Muscle layer of colon (tissue), 2 donors: ENCODE data around the gene FYB1.
A peak's percentile ranks its signal among the peaks of the same experiment; 100 is the strongest.
"Not testable (repeated sequence)": the region's sequence is repeated elsewhere in the genome, so short reads cannot be mapped to it uniquely, and the experiment has no call there.

Experiments
- H3K27ac ChIP-seq: one replicate; pipeline ENCODE4 v1.7.0; 2013; ENCODE audit warnings: low read depth, mild to moderate bottlenecking, low read length, moderate library complexity
- H3K27me3 ChIP-seq, 2 donors: one replicate each; pipeline ENCODE4 v1.7.0; 2013; ENCODE audit warnings: low read length in 2 of 2, mild to moderate bottlenecking in 2 of 2; ENCODE audit not compliant: insufficient read depth in 2 of 2, control insufficient read depth in 1 of 2
- H3K36me3 ChIP-seq: one replicate; pipeline ENCODE4 v1.7.0; 2013; ENCODE audit warnings: mild to moderate bottlenecking, low read length; ENCODE audit not compliant: insufficient read depth
- H3K4me1 ChIP-seq: one replicate; pipeline ENCODE4 v1.7.0; 2013; ENCODE audit warnings: mild to moderate bottlenecking, low read length; ENCODE audit not compliant: insufficient read depth
- H3K4me3 ChIP-seq, 2 donors: one replicate each; pipeline ENCODE4 v1.7.0; 2013; ENCODE audit warnings: low read length in 2 of 2, low read depth in 1 of 2, mild to moderate bottlenecking in 1 of 2, moderate library complexity in 1 of 2
- H3K9ac ChIP-seq: one replicate; pipeline ENCODE4 v1.7.0; 2013; ENCODE audit warnings: low read length
- H3K9me3 ChIP-seq: one replicate; pipeline ENCODE4 v1.7.0; 2013; ENCODE audit warnings: mild to moderate bottlenecking, low read length
- donor health status: abdominal sarcoma.
- donor health status: Adenocarcinoma of cecum.

The FYB1 gene

DNA sequence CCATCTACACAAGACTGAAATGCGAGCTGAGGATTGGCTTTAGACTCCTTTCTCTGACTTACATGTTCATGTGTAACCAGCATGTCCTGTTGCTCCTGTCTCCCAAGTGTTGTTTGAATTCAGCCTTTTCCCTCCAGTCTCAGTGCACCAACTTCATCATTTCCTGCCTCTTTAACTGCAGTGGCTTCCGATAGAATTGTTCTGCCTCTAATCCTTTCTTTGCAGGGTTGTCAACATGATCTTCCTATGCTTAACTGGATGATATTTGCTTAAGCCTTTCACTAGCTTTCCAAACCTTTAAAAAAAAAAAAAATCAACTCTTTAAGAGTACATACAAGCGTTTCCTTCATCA is 6.7 kb upstream of the FYB1 start:
- Histone ChIP-seq H3K27ac (no peak overlapping the region), H3K9ac (no peak overlapping the region), H3K4me3 (no peak overlapping the region), H3K36me3 (no peaks in the 10 kb centered on the region), H3K4me1 (no peaks in the 10 kb centered on the region), H3K27me3 (no peaks in the 10 kb centered on the region), H3K9me3 (no peaks in the 10 kb centered on the region)

- H3K4me1 ChIP-seq: no peaks in the 10 kb centered on the region
- H3K9ac ChIP-seq: no peak overlapping the region
- H3K4me3 ChIP-seq: no peak overlapping the region
- H3K9me3 ChIP-seq: no peaks in the 10 kb centered on the region
- H3K27me3 ChIP-seq: no peaks in the 10 kb centered on the region
- H3K27ac ChIP-seq: no peak overlapping the region
- no peaks in the 10 kb centered on the region for H3K36me3 ChIP-seq
These were observed 6.2 kb upstream of the FYB1 start for GRCh38 chr5:39225405-39226099.

DNA sequence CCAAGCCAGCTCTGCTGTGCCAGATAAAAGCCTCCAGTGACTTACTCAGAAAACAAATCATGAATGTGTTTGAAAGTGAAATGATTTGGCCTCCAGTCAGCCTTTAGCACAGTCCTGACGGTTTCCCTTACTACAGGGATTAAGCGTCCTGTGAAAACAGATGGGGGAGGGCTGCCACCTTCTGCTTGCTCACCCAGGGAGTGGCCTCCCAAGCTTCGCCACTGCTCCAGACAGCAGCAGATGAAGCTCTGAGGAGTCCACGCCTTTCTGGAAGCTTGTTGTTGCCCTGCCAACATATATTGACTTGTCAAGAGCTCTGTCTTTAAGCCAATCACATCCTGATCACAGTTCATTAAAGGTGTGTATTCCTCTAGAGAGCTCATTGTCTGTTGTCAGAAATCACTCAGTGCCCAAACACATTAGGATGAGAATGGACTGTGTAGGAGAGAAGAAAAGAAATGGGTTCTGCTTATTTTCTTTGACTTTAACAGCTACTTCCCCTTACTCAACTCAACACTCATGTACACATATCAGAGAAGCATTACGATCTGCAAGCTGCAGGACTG is 4.9 kb upstream of the FYB1 start:
- H3K9ac ChIP-seq: no peak overlapping the region
- H3K27ac ChIP-seq: no peak overlapping the region
- no peaks in the 10 kb centered on the region for H3K36me3 ChIP-seq
- H3K4me1 ChIP-seq: peaks cover 5% of the 10 kb centered on the region
- no peaks in the 10 kb centered on the region for H3K27me3 ChIP-seq
- no peak overlapping the region for H3K4me3 ChIP-seq
- no peaks in the 10 kb centered on the region for H3K9me3 ChIP-seq

DNA sequence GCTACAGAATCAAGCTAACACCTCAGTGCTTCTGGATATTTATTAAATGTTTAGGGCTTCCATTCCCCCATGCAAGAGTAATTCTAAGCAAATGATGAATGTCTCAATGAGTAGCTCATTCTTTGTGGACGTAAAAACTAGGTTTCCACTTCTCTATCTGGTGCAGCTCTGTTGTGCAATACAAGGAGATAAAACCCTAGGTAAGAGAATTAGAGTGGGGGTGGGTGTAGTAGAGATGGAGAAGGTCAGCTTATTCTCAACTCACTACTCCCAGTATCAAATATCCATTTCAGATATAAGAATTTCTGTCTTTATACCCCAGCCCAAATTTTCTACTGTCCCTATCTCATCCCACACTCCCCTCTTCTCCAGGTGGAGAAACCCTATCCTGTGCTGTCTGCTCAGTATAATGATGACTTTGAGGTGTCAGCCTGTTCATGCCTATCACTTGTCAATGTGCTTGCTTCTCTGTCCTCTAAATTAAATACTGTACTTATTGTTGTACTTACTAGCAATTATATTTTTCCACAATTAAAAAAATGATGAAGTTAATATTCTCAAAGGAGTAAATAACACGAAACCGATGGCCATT is 4.3 kb upstream of the FYB1 start:
- Histone ChIP-seq H3K4me1 (peaks cover 11% of the 10 kb centered on the region), H3K9me3 (no peaks in the 10 kb centered on the region), H3K4me3 (no peak overlapping the region), H3K9ac (no peak overlapping the region), H3K36me3 (no peaks in the 10 kb centered on the region), H3K27ac (no peak overlapping the region), H3K27me3 (no peaks in the 10 kb centered on the region)

GRCh38 chr5:39221671-39222070 is 2.3 kb upstream of the FYB1 start:
- H3K9me3 ChIP-seq, H3K27me3 ChIP-seq, H3K9ac ChIP-seq, H3K4me3 ChIP-seq, H3K36me3 ChIP-seq, H3K27ac ChIP-seq: not testable (repeated sequence)
- peaks cover 15% of the 10 kb centered on the region for H3K4me1 ChIP-seq

DNA sequence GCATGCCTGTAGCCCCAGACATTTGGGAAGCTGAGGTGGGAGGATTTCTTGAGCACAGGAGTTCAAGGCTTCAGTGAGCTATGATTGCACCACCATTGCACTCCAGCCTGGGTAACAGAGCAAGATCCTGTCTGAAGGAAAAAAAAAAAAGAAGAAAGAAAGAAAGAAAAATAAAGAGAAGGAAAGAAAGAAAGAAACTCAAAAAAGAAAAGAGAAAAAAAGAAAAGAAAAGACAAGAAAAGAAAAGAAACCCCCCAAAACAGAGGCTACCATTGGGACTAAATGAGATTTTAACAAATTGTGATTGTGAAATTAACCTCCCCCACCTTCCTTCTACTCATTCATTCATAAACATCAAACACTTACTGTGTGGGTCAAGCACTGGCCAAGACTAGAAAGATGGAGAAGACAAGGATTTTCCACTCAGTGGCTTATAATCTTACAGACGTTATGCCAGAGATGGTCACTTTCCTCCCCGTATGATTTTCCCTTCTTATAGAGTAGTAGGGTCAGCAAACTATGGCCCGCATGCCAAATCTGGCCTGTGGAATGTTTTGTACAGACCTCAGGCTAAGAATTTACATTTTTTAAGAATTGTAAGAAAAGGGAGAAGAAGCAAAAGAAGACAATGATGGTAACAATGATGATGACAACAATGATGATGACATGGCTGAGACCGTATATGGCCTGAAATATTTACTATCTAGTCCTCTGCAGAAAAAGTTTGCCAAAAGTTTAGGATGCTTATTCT is 1.1 kb upstream of the FYB1 start:
- Histone ChIP-seq H3K4me1 (peaks cover 15% of the 10 kb centered on the region), H3K27ac (no peak overlapping the region), H3K9me3 (no peaks in the 10 kb centered on the region)

DNA sequence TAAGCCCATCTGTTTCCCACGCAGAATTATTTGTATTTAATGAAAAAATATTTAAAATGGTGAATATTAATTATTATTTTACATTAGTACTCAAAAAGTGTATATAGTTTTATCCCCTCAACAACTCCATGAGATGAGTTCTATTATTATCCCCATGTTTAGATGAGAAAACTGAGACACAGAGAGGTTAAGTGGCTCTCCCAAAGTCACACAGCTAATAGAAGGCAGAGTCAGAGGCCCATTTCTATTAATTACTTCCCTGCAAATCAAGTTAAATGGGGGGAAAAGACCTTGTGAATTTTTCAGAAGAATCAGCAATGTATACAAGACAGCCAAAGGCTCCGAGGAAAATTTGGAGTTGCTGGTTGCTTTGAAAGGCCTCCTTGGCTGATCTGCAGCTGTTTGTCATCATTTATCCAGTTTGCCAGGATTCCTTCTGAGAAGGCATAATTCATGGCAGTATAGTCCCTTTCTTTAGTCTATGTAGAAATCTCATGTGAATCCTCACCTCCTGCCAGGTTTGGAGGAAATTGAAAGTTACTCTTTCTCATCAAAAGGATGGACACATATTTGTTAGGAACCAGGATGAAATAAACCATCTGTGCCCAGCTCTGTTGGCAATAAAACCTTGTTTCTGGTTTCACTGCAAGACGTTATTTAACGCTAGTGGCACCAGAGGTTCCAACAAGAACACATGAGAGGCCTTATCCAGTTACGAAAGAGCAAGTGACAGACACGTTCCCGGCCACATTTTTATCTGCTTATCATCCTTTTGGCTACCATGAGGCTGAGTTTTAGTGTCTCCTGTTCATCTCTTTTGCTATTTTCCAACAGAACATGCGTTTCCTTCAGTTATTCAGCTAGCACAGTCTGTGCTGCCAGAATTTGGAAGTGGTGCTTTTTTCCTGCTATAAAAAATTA is 621 bp downstream of the FYB1 start:
- H3K9me3 ChIP-seq: no peaks in the 10 kb centered on the region
- peak overlapping the region in 1 of 2 donors; percentile 32 for H3K4me3 ChIP-seq
- H3K4me1 ChIP-seq: peaks cover 15% of the 10 kb centered on the region
- H3K36me3 ChIP-seq: no peaks in the 10 kb centered on the region
- H3K27me3 ChIP-seq: no peaks in the 10 kb centered on the region
- no peak overlapping the region for H3K9ac ChIP-seq
- peak overlapping the region; percentile 30 for H3K27ac ChIP-seq

More for the DNA sequence above, 1.1 kb upstream of the FYB1 start:
- no peaks in the 10 kb centered on the region for H3K36me3 ChIP-seq
- no peak overlapping the region for H3K4me3 ChIP-seq
- H3K9ac ChIP-seq: no peak overlapping the region
- no peaks in the 10 kb centered on the region for H3K27me3 ChIP-seq

GRCh38 chr5:39217365-39218281 is 1.7 kb downstream of the FYB1 start:
- Histone ChIP-seq H3K27ac (no peak overlapping the region), H3K27me3 (no peaks in the 10 kb centered on the region), H3K36me3 (no peaks in the 10 kb centered on the region), H3K9ac (no peak overlapping the region), H3K4me1 (peaks cover 15% of the 10 kb centered on the region), H3K4me3 (peak overlapping the region in 1 of 2 donors; percentile 8), H3K9me3 (no peaks in the 10 kb centered on the region)

DNA sequence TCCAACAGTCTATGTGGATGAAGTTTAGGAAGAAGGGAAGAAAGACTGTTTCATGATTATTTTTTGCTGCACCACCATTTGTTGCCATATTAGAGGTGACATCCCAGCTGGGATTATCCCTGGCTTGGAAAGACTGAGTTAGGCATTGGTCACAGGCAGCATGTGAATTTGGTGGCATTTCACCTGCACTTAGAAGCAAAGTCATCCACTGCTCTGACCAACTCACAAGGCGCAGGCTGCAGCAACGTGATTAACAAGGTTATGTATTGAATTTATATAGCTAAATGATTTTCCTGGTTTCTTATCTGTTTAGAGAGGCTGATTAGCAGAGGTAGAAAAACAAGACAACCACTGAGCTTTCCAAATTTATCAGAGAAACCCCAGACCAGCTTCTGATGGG is 2.7 kb downstream of the FYB1 start:
- Histone ChIP-seq H3K4me3 (no peak overlapping the region), H3K27ac (no peak overlapping the region), H3K36me3 (no peaks in the 10 kb centered on the region), H3K9me3 (no peaks in the 10 kb centered on the region), H3K27me3 (no peaks in the 10 kb centered on the region), H3K9ac (no peak overlapping the region), H3K4me1 (peaks cover 15% of the 10 kb centered on the region)

GRCh38 chr5:39215857-39216256 is 3.5 kb downstream of the FYB1 start:
- H3K4me3 ChIP-seq: no peak overlapping the region
- H3K9me3 ChIP-seq: no peaks in the 10 kb centered on the region
- peaks cover 15% of the 10 kb centered on the region for H3K4me1 ChIP-seq
- H3K27ac ChIP-seq: no peak overlapping the region
- H3K36me3 ChIP-seq: no peaks in the 10 kb centered on the region
- H3K9ac ChIP-seq: no peak overlapping the region
- H3K27me3 ChIP-seq: no peaks in the 10 kb centered on the region
